NCI-H2107 treated with DMSO at 0.1 percent for 48 hours (cell line): ENCODE measurements around the gene UBE2D1.

ENCODE experiments used
- DNase-seq: peaks from one replicate; lab custom pipeline; 2025; ENCODE audit not compliant: unreplicated experiment; lab: John Stamatoyannopoulos, UW

The UBE2D1 gene

DNA sequence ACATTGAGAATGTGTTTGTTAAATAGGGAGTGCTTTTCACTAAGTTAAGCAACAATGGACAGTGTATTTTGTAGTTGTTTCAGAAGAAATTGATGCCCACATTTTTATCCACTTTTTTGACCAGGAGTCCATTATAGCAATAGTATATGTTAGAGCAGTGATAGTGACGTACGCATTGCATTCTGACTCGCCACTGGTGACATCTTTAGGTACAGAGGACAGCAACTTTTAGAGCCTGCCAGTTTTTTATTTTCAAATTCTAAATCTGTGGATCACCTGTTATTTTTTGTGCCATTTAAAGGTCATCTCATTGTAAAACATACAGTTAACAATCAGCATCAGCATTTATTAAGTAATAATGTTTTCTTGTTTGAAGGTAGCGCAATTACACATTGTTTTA, 1.4 kb downstream of the UBE2D1 start:
- no peak for DNase-seq

DNA sequence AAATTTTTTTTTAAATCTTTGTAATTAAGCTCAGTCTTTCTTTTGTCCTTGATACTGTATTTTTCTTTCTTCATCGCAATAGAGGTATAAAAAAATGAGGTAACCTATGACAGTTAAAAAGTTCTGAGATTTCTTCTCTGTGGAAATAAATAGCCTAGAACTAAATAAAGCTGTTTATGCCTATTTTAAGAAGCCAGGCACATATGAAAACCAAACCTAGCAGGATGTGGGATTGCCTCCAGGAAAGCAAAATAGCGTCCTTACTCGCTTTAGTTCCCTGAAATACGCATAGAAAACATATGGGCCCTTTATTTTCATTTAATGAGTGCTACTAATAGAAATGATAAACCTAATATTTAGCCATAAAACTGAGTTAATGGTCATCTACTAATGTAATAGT, 6.6 kb downstream of the UBE2D1 start:
- no peak for DNase-seq

GRCh38 chr10:58341947-58342346, 7.1 kb downstream of the UBE2D1 start:
- DNase-seq = no peak

- DNase-seq = no peak
Measured at GRCh38 chr10:58347967-58348366, 13.2 kb downstream of the UBE2D1 start.

GRCh38 chr10:58348571-58349033, 13.8 kb downstream of the UBE2D1 start:
- DNase-seq = no peak

DNA sequence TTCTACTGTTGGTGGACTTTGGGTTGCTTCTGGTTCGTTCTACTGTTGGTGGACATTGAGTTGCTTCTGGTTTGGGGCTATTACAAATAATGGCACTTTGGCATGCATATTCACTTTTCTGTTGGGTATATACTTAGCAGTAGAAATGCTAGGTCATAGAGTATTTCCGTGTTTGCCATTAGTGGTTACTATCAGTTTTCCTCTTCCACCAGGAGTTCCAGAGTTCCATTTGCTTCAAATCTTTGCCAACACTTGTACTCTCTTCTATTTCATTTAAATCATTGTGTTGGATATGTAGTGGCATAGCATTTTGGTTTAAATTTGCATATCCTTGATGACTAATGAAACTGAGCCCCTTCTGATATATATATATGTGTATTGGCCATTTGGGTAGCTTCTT, 15.2 kb downstream of the UBE2D1 start:
- DNase-seq = no peak

DNA sequence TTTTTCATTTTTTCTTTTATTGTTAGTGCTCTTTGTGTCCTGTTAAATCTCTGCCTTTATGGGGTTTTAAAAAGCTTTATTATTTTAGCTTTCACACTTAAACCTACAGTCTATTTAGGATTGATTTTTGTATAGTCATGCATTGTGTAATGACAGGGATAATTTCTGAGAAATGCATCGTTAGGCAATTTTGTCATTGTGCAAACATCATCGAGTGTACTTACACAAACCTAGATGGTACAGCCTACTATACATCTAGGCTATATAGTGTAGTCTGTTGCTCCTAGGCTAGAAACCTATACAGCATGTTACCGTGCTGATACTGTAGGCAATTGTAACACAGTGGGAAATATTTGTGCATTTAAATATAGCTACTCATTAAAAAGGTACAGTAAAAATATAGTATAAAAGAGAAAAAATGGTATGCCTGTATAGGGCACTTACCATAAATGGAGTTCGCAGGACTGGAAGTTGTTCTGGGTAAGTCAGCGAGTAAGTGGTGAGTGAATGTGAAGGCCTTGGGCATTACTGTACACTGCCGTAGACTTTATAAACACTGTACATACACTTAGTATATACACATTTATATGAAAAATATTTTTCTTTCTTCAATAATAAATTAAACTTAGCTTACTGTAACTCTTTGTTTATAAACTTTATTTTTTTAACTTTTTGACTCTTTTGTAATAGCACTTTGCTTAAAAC, 16.0 kb downstream of the UBE2D1 start:
- DNase-seq = no peak

- DNase-seq = no peak
Measured at GRCh38 chr10:58351616-58352578, 17.1 kb downstream of the UBE2D1 start.

- no peak for DNase-seq
Measured at GRCh38 chr10:58352956-58353610, 18.3 kb downstream of the UBE2D1 start.

DNA sequence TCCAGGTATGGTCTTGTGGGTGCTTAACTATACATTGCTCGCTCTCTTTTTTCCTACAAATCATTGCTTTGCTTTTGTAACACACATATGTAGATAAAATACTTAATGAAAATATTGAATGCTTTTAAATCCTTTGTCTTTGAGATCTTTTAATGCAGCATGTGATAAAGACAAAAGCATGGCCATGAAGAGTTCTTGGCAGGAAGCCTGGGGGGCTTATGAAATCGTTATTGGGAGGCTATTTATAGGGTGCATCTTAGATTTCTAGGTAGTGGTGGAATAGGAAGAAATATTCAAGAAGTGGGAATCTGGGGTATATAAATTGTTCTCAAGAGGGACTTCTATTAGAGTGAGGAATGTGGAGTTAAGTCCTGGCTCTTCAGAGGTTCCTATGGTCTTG, 21.9 kb downstream of the UBE2D1 start:
- no peak for DNase-seq

GRCh38 chr10:58358314-58358933, 23.6 kb downstream of the UBE2D1 start:
- DNase-seq = no peak

GRCh38 chr10:58358947-58359346, 24.1 kb downstream of the UBE2D1 start:
- DNase-seq = no peak

DNA sequence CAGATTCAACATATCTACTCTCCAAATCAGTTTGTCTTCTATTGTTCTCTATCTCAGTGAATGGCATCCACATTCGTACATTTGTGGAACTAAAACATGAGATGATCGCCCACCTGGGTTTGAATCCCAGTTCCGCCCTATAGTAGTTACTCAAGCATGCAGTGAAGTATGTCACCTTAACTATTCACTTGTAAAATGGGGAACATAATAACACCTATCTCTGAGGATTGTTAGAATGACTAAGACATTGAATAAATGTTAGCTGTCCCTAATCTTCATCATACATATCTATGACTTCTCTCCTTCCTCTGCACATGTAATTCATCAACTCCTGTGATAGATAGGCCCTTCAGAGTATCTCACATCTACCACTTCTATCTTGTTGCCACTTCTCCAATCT, 24.7 kb downstream of the UBE2D1 start:
- no peak for DNase-seq

- DNase-seq = no peak
Measured at GRCh38 chr10:58360412-58361004, 25.7 kb downstream of the UBE2D1 start.

DNA sequence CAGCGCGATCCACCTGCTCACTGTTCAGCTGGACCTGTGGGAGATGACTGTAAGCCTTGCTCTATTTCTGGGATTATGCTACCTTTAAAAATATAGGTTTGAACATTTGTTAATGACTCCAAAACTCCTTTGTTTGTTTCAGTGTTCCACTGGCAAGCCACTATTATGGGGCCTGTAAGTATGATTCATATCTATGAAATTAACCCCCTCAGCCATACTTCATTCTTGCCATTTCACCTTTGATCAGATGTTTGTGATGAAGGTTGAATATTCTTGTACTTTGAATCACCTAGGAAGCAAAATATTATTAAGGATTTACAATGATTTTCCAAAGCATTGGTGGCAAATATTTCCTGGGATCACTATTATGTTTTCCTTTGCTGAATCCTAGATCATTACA, 26.5 kb downstream of the UBE2D1 start:
- DNase-seq = no peak

DNA sequence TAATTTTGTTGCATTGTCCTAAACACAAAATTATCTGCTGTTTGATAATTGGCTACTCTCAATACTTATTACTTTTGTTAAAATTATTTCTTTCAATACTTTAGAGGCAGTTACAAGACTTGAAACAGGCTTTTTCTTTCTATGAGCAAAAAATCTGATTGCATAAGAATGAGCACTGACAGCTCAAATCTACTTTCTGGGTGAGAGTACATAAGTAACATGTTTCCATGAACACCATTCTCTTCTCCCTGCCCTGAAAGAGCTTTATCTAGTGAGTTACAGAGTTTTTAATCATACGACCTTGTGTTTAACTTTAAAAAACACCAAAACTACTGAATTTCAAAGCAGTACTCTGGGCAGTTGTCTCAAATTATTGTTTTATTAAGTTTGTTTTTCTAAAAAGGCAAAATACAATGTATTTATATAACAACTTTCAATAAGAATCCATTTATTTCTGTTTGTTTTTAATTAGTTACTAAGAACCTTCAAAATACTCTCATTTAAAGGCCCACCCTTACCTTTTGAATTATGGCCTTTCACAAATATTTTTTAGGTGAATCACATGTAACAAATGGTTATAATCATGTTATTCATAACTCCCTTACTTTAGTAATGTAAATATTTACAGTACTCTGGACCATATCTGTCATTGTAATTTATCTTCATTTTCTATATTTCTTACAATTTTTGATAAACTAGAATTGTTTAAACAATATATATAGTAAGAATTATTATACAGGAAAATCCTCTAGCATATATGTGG, 27.4 kb downstream of the UBE2D1 start:
- DNase-seq = no peak

DNA sequence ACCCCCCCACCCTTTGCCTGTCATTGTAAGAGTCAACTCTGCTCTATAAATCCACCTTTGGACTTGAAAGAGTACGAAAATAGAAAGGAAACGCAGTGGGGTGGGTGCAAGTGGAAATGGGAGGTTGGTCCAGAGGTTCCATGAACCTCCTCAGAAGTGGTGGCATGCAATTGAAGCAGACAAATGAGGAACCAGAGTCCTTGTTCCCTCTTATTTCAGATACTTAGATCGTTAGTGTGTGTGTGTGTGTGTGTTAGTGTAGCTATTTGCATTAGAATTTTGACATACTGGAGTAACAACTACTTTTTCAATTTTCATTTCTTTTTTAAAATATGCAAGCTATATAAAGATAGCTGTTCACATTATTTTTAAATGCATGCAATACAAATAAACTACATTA, 32.3 kb downstream of the UBE2D1 start:
- no peak for DNase-seq

DNA sequence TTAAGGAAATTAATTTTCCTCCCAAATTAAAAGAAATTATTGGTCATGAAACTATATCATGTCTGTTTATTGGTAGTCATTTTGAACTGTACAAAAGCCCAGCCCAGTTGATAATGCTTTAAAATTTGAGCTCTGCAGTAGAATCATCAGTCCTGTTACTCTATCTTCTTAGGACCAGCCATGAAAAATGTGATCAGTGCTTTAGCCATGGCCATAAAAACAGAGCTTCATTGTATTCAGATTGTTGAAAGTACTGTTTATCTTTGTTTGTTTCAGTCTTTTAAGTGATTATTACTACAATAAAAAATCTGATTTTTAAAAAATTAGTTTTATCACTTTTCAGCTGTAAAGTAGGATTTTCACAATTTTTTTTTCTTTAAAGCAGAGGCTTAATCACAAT, 36.7 kb downstream of the UBE2D1 start:
- DNase-seq = no peak

GRCh38 chr10:58372607-58373441, 38.0 kb downstream of the UBE2D1 start:
- DNase-seq = no peak
